ENCODE data around the gene RAPGEF2. TPM values are rescaled to one million over a fixed set of nuclear protein-coding genes. Genes with fewer than 3 reads are reported as not detected.

RAPGEF2 gene
- total and polyA plus RNA-seq, 10 of the 15 experiments (the other 5 are each of a cell fraction or from before 2014, with no cell fraction given), result 0.31 to 24.0 (median 2.9) TPM

GRCh38 chr4:159175085-159175988 is 72.5 kb downstream of the RAPGEF2 start:
- no TSS peak for BruUV-seq (replicated peaks)
- ChIA-PET POLR2A (no interaction called here), RAD21 (ENCODE audit: unreplicated experiment) (interaction anchor here (4.1 kb wide), 1 partner anchor 319 kb away, joined by 51 read pairs; no protein-coding TSS in a partner anchor), CTCF (interaction anchor here (0.7 to 4.5 kb wide), 10 partner anchors 28 to 330 kb away, joined by 3 to 54 read pairs (median 4); no protein-coding TSS in a partner anchor), SMC1A (ENCODE audit: uncharacterized antibody, unreplicated experiment) (interaction anchor here (0.7 to 5.0 kb wide), 9 partner anchors 28 to 331 kb away, joined by 3 to 30 read pairs (median 5); no protein-coding TSS in a partner anchor)
- Histone ChIP-seq H3K9me3 (replicated peaks; ENCODE audit: control insufficient read depth, insufficient read depth, low read length) (no peaks in the 10 kb centered on the region), H3K4me1 (ENCODE audit: control insufficient read depth, insufficient read depth, low read length) (peaks cover 58% of the 10 kb centered on the region), H2AFZ (ENCODE audit: control insufficient read depth, low read depth, low read length) (peak overlapping the region; percentile 3), H3K4me2 (ENCODE audit: control insufficient read depth, insufficient read depth) (peak overlapping the region; percentile 39), H3K4me3 (peak overlapping the region; percentile 60), H3K27me3 (replicated peaks in 1 of 2; ENCODE audit: control insufficient read depth in 2 of 2, insufficient read depth in 2 of 2, low read length in 1 of 2) (no peaks in the 10 kb centered on the region), H3K36me3 (ENCODE audit: control insufficient read depth in 2 of 2, insufficient read depth in 2 of 2, low read length in 1 of 2) (no peaks in the 10 kb centered on the region), H3K27ac (ENCODE audit: control insufficient read depth, insufficient read depth) (no peak overlapping the region; the same call in 1 of the 2 replicates), H3K79me2 (ENCODE audit: control insufficient read depth, insufficient read depth, low read length) (peaks cover 93% of the 10 kb centered on the region), H4K20me1 (ENCODE audit: control insufficient read depth, insufficient read depth) (no peaks in the 10 kb centered on the region), H3K9ac (ENCODE audit: control insufficient read depth, insufficient read depth, low read length) (no peak overlapping the region)
- intact Hi-C loops (cut with micrococcal nuclease; ENCODE audit: unreplicated experiment), result loop anchor here (1.0 to 10.0 kb wide), 8 partner anchors 28 to 448 kb away; no protein-coding TSS in a partner anchor
- in situ Hi-C loops (cut with MboI), result loop anchor here (5.0 kb wide), 1 partner anchor 318 kb away; no protein-coding TSS in a partner anchor
- DNase-seq (ENCODE audit: low read depth, low spot score), result peak; percentile 73
- 29% methylated on average over 14 of the region's 14 CpGs for WGBS (ENCODE audit: insufficient coverage, insufficient replicate concordance, low lambda C conversion rate, missing lambda C conversion rate)
- ATAC-seq, result peak; percentile 82
- FAIRE-seq, result peak; percentile 47
- TF ChIP-seq FOXK2 (IDR thresholded peaks at IDR 0.05), result no peak
- TF ChIP-seq KLF5 (IDR thresholded peaks at IDR 0.05; ENCODE audit: partially characterized antibody), result no peak
- TF ChIP-seq EP300 (IDR thresholded peaks at IDR 0.05; ENCODE audit: borderline replicate concordance in 1 of 2, control insufficient read depth in 1 of 2, low read depth in 2 of 2, low read length in 2 of 2), result no peak
- TF ChIP-seq NFXL1 (IDR thresholded peaks at IDR 0.05; ENCODE audit: borderline replicate concordance), result no peak
- TF ChIP-seq ATF2 (IDR thresholded peaks at IDR 0.05; ENCODE audit: low read length), result peak; percentile 55; the same call in 1 of the 2 replicates
- TF ChIP-seq CTCF (IDR thresholded peaks at IDR 0.05 in 2 of 3, conservative IDR thresholded peaks at IDR 0.05 in 1 of 3; ENCODE audit: control insufficient read depth in 2 of 3, extremely low read depth in 1 of 3, insufficient read depth in 1 of 3, low read depth in 3 of 3, low read length in 3 of 3), result peak; percentile 59 to 85 (median 75)
- no peak for TF ChIP-seq POLR2A (IDR thresholded peaks at IDR 0.05; ENCODE audit: low read depth, low read length)
- TF ChIP-seq CHD1 (IDR thresholded peaks at IDR 0.05; ENCODE audit: low read depth, low read length), result no peak
- TF ChIP-seq ZBTB4 (CRISPR knock-in tag; IDR thresholded peaks at IDR 0.05), result no peak
- peak; percentile 38 for TF ChIP-seq ATF7 (IDR thresholded peaks at IDR 0.05; ENCODE audit: low read depth)
- TF ChIP-seq RAD21 (IDR thresholded peaks at IDR 0.05; ENCODE audit: insufficient read depth, low read depth, low read length), result peak; percentile 98
- no peak for TF ChIP-seq ZZZ3 (IDR thresholded peaks at IDR 0.05; ENCODE audit: control insufficient read depth, insufficient read length, low read depth)
- TF ChIP-seq RUNX3 (IDR thresholded peaks at IDR 0.05; ENCODE audit: low read length), result peak; percentile 32; the same call in 1 of the 2 replicates
- TF ChIP-seq NBN (IDR thresholded peaks at IDR 0.05), result 0 out of 2 replicates have a peak, but pooled peaks have one; percentile 46
- TF ChIP-seq TBL1XR1 (IDR thresholded peaks at IDR 0.05; ENCODE audit: low read depth, low read length), result 0 out of 2 replicates have a peak, but pooled peaks have one; percentile 14
- TF ChIP-seq ZNF622 (IDR thresholded peaks at IDR 0.05), result no peak
- TF ChIP-seq IKZF1 (conservative IDR thresholded peaks at IDR 0.05), result no peak
